Right hindlimb (tissue), 1 donor: ENCODE results near the gene ULK4.

ENCODE experiments used
- DNase-seq: peaks from one replicate; pipeline ENCODE4 v3.0.0-alpha.2; 2018

The ULK4 gene

GRCh38 chr3:41241800-41242571 is 719.9 kb downstream of the ULK4 start:
- no peak for DNase-seq

- no peak for DNase-seq
Measured at GRCh38 chr3:41241161-41241560, 720.7 kb downstream of the ULK4 start.

GRCh38 chr3:41239587-41239986 is 722.3 kb downstream of the ULK4 start:
- no peak for DNase-seq

GRCh38 chr3:41237907-41238306 is 724.0 kb downstream of the ULK4 start:
- DNase-seq = no peak

- no peak for DNase-seq
Measured at GRCh38 chr3:41236228-41236627, 725.7 kb downstream of the ULK4 start.

- DNase-seq = no peak
Measured at GRCh38 chr3:41234823-41235721, 726.8 kb downstream of the ULK4 start.

- no peak for DNase-seq
Measured at GRCh38 chr3:41224120-41224806, 737.6 kb downstream of the ULK4 start.

- DNase-seq = no peak
Measured at GRCh38 chr3:41223691-41224090, 738.2 kb downstream of the ULK4 start.

- DNase-seq = no peak
Measured at GRCh38 chr3:41223078-41223477, 738.8 kb downstream of the ULK4 start.

- DNase-seq = no peak
Measured at GRCh38 chr3:41222501-41222900, 739.4 kb downstream of the ULK4 start.

GRCh38 chr3:41222012-41222411 is 739.9 kb downstream of the ULK4 start:
- DNase-seq = no peak

GRCh38 chr3:41220906-41221677 is 740.8 kb downstream of the ULK4 start:
- DNase-seq = no peak

- no peak for DNase-seq
Measured at GRCh38 chr3:41219424-41219823, 742.5 kb downstream of the ULK4 start.

- no peak for DNase-seq
Measured at GRCh38 chr3:41216993-41217392, 744.9 kb downstream of the ULK4 start.

- no peak for DNase-seq
Measured at GRCh38 chr3:41216422-41216821, 745.5 kb downstream of the ULK4 start.

- no peak for DNase-seq
Measured at GRCh38 chr3:41213588-41213987, 748.3 kb downstream of the ULK4 start.

- no peak for DNase-seq
Measured at GRCh38 chr3:41212088-41212487, 749.8 kb downstream of the ULK4 start.

- no peak for DNase-seq
Measured at GRCh38 chr3:41210966-41211365, 750.9 kb downstream of the ULK4 start.

- no peak for DNase-seq
Measured at GRCh38 chr3:41209646-41210045, 752.3 kb downstream of the ULK4 start.

- no peak for DNase-seq
Measured at GRCh38 chr3:41208507-41209220, 753.2 kb downstream of the ULK4 start.

- DNase-seq = no peak
Measured at GRCh38 chr3:41207355-41207754, 754.5 kb downstream of the ULK4 start.

- no peak for DNase-seq
Measured at GRCh38 chr3:41205591-41205990, 756.3 kb downstream of the ULK4 start.
